T-helper 1 cell treated with Interleukin-12 subunit alpha and Interleukin-12 subunit beta and Interleukin-4 antibody, amounts not matched to agents 30 μg/mL and 1 μg/mL, for 36 hours (primary cell): Measurements from ENCODE around the gene SLC2A10.

Experiments used
- H3K27ac Mint-ChIP-seq: one replicate; pipeline ENCODE4 v1.8.0; 2021; ENCODE audit warnings: mild to moderate bottlenecking, mixed read lengths
- H3K27me3 Mint-ChIP-seq: one replicate; pipeline ENCODE4 v1.8.0; 2021; ENCODE audit warnings: low read depth, mixed read lengths
- H3K36me3 Mint-ChIP-seq: one replicate; pipeline ENCODE4 v1.8.0; 2021; ENCODE audit warnings: low read depth, mixed read lengths
- H3K4me1 Mint-ChIP-seq: one replicate; pipeline ENCODE4 v1.8.0; 2021; ENCODE audit warnings: low read depth, mixed read lengths
- H3K4me3 Mint-ChIP-seq: one replicate; pipeline ENCODE4 v1.8.0; 2021; ENCODE audit warnings: mild to moderate bottlenecking, moderate library complexity, mixed read lengths
- H3K9me3 Mint-ChIP-seq: one replicate; pipeline ENCODE4 v1.8.0; 2021; ENCODE audit warnings: mixed read lengths

The SLC2A10 gene

DNA sequence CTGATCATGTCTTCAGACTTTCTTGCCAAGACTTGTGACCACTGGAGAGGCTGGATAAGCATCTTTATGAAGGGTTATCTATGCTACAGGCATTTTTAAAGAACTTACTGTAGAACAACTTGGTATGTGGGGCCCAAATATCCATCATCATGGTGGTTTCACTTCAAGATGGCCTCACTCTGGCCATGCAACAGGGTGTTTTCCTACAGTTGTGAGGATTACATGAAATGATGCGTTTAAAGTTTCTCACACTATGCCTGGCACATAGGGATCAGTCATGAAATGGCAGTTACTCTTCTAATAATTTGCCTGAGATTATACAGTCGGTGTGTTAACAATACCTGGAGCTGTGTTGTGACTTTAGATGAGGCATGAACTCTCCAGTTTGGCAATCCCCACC, 13.0 kb downstream of the SLC2A10 start:
- Mint-ChIP-seq H3K4me3 (no peak overlapping the region), H3K4me1 (no peaks in the 10 kb centered on the region), H3K9me3 (peaks cover 17% of the 10 kb centered on the region), H3K27ac (no peak overlapping the region), H3K36me3 (no peaks in the 10 kb centered on the region), H3K27me3 (no peaks in the 10 kb centered on the region)

DNA sequence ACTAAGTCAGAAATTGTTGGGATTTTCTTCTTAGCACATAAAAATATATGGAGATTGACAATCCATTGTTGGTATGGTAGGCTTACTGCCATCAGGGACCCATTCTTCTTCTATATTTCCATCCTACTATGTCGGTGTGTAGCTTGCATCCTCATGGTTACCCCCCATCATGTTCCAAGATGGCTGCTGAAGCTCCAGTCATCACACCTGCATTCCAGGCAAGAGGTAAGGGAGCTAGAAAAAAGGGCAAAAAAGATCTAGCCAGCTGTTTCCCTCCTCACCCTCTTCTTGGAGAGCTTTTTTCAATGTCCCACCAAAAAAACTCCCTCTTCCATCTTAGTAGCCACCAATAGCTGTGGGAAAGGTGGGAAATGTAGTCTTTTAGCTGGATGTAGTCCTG, 13.6 kb downstream of the SLC2A10 start:
- H3K4me1 Mint-ChIP-seq, result no peaks in the 10 kb centered on the region
- H3K9me3 Mint-ChIP-seq, result peaks cover 17% of the 10 kb centered on the region
- no peaks in the 10 kb centered on the region for H3K27me3 Mint-ChIP-seq
- no peaks in the 10 kb centered on the region for H3K36me3 Mint-ChIP-seq
- no peak overlapping the region for H3K27ac Mint-ChIP-seq
- no peak overlapping the region for H3K4me3 Mint-ChIP-seq

DNA sequence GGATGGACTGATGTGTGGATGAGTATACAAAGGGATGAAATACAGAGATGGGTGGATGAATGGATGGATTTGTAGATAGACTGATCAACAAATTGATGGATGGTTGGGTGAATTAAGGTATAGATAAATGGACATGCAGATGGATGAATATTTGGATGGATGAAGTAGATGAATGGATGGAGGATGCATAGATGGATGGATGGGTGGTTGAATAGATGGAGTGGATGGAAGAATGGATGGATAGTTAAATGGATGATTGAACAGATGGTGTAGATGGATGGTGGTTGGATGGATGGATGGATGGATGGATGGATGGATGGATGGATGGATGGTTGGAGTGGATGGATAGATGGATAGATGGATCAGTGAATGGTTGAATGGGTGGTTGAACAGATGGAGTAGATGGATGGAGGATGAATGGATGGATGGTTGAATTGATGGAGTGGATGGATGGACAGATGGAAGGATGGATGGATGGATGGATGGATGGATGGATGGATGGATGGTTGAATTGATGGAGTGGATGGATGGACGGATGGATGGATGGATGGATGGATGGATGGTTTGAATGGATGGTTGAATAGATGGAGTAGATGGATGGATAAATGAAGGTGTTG, 15.0 kb downstream of the SLC2A10 start:
- peaks cover 15% of the 10 kb centered on the region for H3K9me3 Mint-ChIP-seq
- H3K4me1 Mint-ChIP-seq, result no peaks in the 10 kb centered on the region
- H3K4me3 Mint-ChIP-seq, result no peak overlapping the region
- H3K27me3 Mint-ChIP-seq, result no peaks in the 10 kb centered on the region
- H3K36me3 Mint-ChIP-seq, result no peaks in the 10 kb centered on the region
- H3K27ac Mint-ChIP-seq, result no peak overlapping the region

DNA sequence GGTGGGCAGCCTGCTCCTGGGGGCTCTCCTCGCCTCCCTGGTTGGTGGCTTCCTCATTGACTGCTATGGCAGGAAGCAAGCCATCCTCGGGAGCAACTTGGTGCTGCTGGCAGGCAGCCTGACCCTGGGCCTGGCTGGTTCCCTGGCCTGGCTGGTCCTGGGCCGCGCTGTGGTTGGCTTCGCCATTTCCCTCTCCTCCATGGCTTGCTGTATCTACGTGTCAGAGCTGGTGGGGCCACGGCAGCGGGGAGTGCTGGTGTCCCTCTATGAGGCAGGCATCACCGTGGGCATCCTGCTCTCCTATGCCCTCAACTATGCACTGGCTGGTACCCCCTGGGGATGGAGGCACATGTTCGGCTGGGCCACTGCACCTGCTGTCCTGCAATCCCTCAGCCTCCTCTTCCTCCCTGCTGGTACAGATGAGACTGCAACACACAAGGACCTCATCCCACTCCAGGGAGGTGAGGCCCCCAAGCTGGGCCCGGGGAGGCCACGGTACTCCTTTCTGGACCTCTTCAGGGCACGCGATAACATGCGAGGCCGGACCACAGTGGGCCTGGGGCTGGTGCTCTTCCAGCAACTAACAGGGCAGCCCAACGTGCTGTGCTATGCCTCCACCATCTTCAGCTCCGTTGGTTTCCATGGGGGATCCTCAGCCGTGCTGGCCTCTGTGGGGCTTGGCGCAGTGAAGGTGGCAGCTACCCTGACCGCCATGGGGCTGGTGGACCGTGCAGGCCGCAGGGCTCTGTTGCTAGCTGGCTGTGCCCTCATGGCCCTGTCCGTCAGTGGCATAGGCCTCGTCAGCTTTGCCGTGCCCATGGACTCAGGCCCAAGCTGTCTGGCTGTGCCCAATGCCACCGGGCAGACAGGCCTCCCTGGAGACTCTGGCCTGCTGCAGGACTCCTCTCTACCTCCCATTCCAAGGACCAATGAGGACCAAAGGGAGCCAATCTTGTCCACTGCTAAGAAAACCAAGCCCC, 16.0 kb downstream of the SLC2A10 start:
- Mint-ChIP-seq H3K4me1 (no peaks in the 10 kb centered on the region), H3K9me3 (peaks cover 5% of the 10 kb centered on the region), H3K36me3 (no peaks in the 10 kb centered on the region), H3K27me3 (no peaks in the 10 kb centered on the region), H3K4me3 (no peak overlapping the region), H3K27ac (no peak overlapping the region)

DNA sequence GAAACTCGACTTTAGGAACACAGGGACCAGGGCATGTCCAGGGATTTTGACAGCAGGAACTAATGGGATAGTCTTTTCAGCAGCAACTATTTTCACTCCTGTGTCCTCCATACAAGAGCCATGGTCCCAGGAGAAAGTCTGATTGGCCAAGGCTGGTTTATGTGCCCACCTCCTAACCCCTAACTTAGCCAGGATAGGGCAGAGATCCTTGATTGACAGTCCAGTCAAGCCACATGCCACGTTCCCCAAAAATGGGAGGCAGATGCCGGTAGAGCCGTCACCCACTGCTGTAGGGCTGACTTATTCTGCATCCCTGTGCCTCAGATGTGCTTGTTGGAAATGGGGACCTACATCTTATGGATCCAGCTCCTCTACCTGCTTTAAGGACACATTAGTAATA, 22.3 kb downstream of the SLC2A10 start:
- H3K4me3 Mint-ChIP-seq, result no peak overlapping the region
- H3K36me3 Mint-ChIP-seq, result no peaks in the 10 kb centered on the region
- no peaks in the 10 kb centered on the region for H3K27me3 Mint-ChIP-seq
- no peaks in the 10 kb centered on the region for H3K4me1 Mint-ChIP-seq
- H3K27ac Mint-ChIP-seq, result no peak overlapping the region
- no peaks in the 10 kb centered on the region for H3K9me3 Mint-ChIP-seq

DNA sequence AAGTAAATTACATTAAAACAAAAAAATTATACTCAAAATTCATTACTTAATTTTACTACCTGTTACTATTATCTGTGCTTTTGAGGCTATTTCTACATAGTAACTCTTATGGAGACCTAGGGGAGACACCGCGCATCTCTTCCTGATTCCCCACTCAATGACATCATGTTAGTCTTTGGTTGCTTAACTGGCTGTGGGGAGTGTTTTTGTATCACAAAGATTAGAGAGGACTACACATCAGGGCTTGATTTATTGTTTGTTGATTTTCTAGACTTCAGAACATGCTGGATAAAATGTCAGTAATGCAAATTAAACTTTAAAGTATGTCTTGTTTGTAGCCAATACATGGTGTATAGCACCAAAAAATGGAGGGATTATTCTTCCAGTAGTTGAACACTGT, 26.0 kb downstream of the SLC2A10 start:
- H3K36me3 Mint-ChIP-seq, result no peaks in the 10 kb centered on the region
- no peaks in the 10 kb centered on the region for H3K9me3 Mint-ChIP-seq
- peaks cover 10% of the 10 kb centered on the region for H3K27me3 Mint-ChIP-seq
- no peak overlapping the region for H3K4me3 Mint-ChIP-seq
- H3K4me1 Mint-ChIP-seq, result no peaks in the 10 kb centered on the region
- no peak overlapping the region for H3K27ac Mint-ChIP-seq

DNA sequence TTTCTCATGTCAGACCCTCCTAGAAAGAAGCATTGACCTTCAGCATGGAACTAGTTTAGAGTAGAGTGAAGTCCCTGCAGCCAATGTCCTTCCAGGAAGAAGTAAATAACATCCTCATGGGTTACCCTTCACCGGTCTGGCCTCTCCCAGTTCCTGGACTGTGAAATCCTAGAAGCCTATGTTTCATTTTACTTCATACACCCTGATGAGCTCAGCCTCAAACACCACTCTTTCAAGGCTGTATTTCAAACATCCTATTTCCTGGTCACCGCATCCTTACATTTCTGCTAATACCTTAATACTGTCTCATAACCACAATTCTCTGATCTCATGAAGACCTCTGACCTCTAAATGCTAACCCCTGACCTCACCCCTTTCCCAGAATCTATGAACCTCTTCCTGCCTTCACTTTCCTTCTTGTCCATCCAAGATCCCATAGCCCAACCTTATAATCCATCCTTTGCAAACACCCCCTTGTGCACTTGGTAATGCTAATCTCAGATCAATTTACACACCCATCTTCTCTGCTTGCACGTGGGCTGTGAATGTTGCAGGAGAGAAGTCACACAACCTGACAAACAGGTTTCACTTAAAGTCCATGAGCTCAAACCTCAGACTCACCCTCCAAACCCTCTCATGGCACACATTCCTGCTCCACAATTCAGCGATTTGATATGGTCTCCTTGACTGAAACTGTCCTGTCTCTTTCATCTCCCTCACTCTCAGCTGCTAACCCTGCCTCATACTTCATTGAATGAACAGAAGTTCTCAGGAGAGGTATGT, 30.2 kb downstream of the SLC2A10 start:
- no peak overlapping the region for H3K27ac Mint-ChIP-seq
- no peak overlapping the region for H3K4me3 Mint-ChIP-seq
- no peaks in the 10 kb centered on the region for H3K36me3 Mint-ChIP-seq
- no peaks in the 10 kb centered on the region for H3K4me1 Mint-ChIP-seq
- H3K9me3 Mint-ChIP-seq, result no peaks in the 10 kb centered on the region
- peaks cover 26% of the 10 kb centered on the region for H3K27me3 Mint-ChIP-seq

DNA sequence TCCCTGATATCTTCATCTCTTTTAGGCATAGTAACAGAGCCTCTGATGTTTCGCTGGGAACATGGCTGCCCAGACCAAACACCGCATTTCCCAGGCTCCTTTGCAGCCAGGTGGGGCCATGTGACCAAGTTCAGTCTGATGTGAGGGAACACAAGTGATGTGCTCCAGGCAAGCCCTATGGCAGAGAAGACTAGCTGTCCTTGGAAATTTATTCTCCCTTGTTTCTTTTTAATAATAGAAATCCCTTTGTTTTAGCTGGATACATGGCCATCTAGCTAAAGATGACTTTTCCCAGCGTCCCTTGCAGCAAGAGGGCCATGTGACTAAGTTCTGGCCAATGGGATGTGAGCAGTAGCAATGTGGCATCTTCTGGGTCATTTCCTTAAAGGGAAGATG, 30.8 kb downstream of the SLC2A10 start:
- Mint-ChIP-seq H3K4me3 (no peak overlapping the region), H3K27me3 (peaks cover 29% of the 10 kb centered on the region), H3K9me3 (no peaks in the 10 kb centered on the region), H3K36me3 (no peaks in the 10 kb centered on the region), H3K27ac (no peak overlapping the region), H3K4me1 (no peaks in the 10 kb centered on the region)

DNA sequence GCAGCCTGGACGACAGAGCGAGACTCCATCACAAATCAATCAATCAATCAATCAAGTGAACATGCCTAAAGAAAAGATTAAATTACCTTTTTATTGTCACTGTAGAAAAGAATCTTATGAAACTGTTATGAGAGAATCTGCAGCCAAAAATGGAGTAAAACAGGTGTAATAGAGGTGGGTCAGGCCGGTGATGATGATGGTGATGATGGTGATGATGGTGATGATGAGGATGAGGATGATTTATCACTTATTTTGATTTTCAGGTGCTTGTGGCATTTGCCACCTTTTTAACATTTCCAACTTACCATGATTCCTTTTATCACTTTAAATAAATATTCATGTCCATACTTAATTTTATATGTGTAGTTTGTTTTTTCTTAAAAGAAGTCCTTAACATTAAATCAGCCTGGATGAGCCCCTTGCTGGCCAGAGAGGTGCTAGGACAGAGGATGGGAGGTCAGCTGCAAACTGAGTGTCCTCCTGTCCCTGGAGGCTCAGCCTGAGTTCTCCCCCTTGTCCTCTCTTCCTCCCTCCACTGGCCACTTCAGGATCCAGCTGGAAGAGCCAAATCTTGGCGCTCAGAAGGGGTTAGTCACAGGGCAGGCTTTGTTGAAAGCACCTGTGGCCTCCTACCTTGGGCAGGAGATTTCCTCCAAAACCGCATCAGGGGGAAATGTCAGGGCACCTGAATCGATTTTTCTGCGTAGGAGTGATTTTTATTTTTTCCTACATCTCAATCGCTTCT, 32.6 kb downstream of the SLC2A10 start:
- H3K27me3 Mint-ChIP-seq, result peaks cover 40% of the 10 kb centered on the region
- no peaks in the 10 kb centered on the region for H3K4me1 Mint-ChIP-seq
- H3K9me3 Mint-ChIP-seq, result no peaks in the 10 kb centered on the region
- no peak overlapping the region for H3K4me3 Mint-ChIP-seq
- no peaks in the 10 kb centered on the region for H3K36me3 Mint-ChIP-seq
- H3K27ac Mint-ChIP-seq, result no peak overlapping the region

DNA sequence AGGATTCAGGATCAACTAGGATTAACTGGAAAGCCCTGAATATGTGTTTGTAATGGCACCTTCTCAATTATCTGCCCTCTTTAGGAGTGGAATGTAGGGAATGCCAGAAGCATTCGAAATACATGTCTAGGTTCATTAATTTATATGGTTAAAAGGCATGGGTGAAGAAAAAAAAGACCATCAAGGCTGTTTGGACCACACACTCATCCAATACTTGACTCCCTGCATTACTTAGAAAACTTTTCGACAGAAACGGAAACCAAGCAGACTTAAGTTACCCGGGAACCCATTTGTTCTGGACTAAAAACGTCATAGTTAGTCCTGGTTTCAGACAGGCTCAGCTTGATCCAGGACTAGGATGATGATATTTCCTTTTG, 33.2 kb downstream of the SLC2A10 start:
- no peaks in the 10 kb centered on the region for H3K4me1 Mint-ChIP-seq
- peaks cover 44% of the 10 kb centered on the region for H3K27me3 Mint-ChIP-seq
- H3K27ac Mint-ChIP-seq, result no peak overlapping the region
- H3K9me3 Mint-ChIP-seq, result no peaks in the 10 kb centered on the region
- no peaks in the 10 kb centered on the region for H3K36me3 Mint-ChIP-seq
- H3K4me3 Mint-ChIP-seq, result no peak overlapping the region

DNA sequence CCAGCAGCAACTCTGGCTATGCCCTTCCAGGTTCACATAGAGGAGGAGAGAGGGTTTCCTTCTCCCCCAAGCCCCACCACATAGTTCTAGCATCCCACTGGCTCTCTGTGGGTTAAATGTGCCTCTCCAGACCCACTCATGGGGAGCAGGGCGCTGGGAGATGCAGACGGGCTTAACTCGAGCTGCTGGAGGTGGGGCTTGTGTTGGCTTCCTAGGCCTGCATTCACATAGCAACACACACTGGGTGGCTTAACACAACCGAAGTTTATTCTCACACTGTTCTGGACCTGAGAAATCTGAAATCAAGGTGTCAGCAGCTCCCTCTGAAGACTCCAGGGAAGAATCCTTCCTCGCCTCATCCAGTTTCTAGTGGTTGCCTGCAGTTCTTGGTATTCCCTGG, 33.6 kb downstream of the SLC2A10 start:
- Mint-ChIP-seq H3K27ac (no peak overlapping the region), H3K27me3 (peaks cover 49% of the 10 kb centered on the region)

DNA sequence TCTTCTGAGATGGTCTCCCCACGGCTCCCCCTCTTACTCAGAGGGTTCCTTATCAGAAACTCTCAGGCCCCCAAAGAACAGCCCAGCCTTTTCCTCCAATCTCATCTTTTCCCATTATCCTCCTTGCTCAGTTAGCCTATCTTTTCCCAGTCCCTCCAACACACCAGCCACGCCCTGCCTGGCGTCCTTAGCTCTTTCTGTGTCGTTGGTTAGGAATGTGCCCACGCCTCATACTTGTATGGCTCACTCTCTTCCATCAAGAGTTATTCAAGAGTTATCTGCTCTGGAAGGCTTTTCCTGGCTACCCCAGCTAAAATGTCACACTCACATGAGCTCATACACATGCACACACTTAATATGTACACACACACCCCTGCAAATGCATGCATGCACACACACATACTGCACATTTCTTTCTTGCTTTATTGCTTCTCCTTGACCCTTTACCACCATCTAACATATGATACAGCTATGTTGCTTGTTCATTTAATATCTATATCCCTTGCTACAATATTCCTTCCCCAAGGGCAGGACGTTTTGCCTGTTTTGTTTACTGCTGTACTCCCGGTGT, 37.6 kb downstream of the SLC2A10 start:
- Mint-ChIP-seq H3K36me3 (no peaks in the 10 kb centered on the region), H3K4me3 (no peak overlapping the region), H3K27me3 (peaks cover 49% of the 10 kb centered on the region), H3K27ac (no peak overlapping the region), H3K9me3 (no peaks in the 10 kb centered on the region), H3K4me1 (no peaks in the 10 kb centered on the region)

More for the DNA sequence above, 33.6 kb downstream of the SLC2A10 start:
- no peaks in the 10 kb centered on the region for H3K4me1 Mint-ChIP-seq
- no peaks in the 10 kb centered on the region for H3K36me3 Mint-ChIP-seq
- no peak overlapping the region for H3K4me3 Mint-ChIP-seq
- no peaks in the 10 kb centered on the region for H3K9me3 Mint-ChIP-seq

DNA sequence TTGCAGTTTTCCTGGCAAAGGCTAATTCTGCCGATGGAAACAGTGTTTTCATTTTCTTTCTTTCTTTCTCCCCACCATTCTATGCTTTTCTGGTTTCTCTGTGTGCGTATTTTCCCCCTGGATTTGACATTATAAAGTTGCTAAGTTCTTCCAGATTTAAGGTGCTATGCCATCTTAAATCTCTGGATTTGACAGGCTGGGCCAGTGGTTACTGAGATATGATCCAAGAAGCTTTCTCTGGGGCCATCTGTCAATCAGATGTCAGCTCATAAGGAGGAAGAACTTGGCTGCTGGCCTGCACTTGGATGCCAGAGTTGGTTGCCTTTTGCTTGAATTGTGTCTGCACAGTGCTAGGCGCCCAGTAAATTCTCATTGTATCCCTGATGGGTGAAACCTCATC, 39.7 kb downstream of the SLC2A10 start:
- peaks cover 3% of the 10 kb centered on the region for H3K4me1 Mint-ChIP-seq
- no peaks in the 10 kb centered on the region for H3K9me3 Mint-ChIP-seq
- no peak overlapping the region for H3K4me3 Mint-ChIP-seq
- no peaks in the 10 kb centered on the region for H3K36me3 Mint-ChIP-seq
- no peak overlapping the region for H3K27ac Mint-ChIP-seq
- H3K27me3 Mint-ChIP-seq, result peaks cover 46% of the 10 kb centered on the region

DNA sequence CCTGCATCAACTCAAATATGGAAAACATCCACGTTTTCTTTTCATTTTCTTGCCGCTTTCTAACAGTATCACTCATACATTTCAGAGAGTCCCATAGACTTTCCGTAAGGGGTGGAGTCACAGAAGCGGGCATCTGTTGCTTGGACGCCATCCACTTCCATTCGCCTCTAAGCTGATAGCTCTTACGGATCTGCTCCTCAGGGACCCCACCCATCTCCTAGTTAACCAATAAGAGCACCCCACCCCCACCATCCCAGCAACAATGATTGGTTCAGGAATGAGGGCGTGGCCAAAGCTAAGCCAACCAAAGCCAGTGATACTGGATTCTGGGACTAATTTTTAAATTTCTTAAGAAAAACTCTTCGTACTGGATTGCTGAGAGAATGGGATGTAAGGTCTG, 42.4 kb downstream of the SLC2A10 start:
- peaks cover 3% of the 10 kb centered on the region for H3K4me1 Mint-ChIP-seq
- H3K36me3 Mint-ChIP-seq, result no peaks in the 10 kb centered on the region
- H3K27me3 Mint-ChIP-seq, result peaks cover 31% of the 10 kb centered on the region
- H3K4me3 Mint-ChIP-seq, result no peak overlapping the region
- no peak overlapping the region for H3K27ac Mint-ChIP-seq
- no peaks in the 10 kb centered on the region for H3K9me3 Mint-ChIP-seq
